ENCODE measurements around the gene BDKRB1.

GRCh38 chr14:96261772-96262655, 6.0 kb downstream of the BDKRB1 start:
- TF ChIP-seq NRF1 (conservative IDR thresholded peaks at IDR 0.05; ENCODE audit: low read depth, low read length): no peak
- no peak for TF ChIP-seq CTCF (IDR thresholded peaks at IDR 0.05 in 2 of 3, conservative IDR thresholded peaks at IDR 0.05 in 1 of 3; ENCODE audit: control insufficient read depth in 2 of 3, extremely low read depth in 1 of 3, insufficient read depth in 1 of 3, low read depth in 3 of 3, low read length in 3 of 3)
- no peak for TF ChIP-seq NR2C2 (IDR thresholded peaks at IDR 0.05; ENCODE audit: borderline replicate concordance, control insufficient read depth, insufficient read length, low read depth)
- no peak for TF ChIP-seq YY1 (IDR thresholded peaks at IDR 0.05; ENCODE audit: low read depth, low read length)
- TF ChIP-seq HDAC2 (IDR thresholded peaks at IDR 0.05): no peak
- TF ChIP-seq ATF7 (IDR thresholded peaks at IDR 0.05; ENCODE audit: low read depth): no peak
- TF ChIP-seq ASH2L (IDR thresholded peaks at IDR 0.05; ENCODE audit: borderline replicate concordance, low read depth): no peak
- no peak for TF ChIP-seq MYB (IDR thresholded peaks at IDR 0.05; ENCODE audit: borderline replicate concordance, low read depth, low read length)
- TF ChIP-seq RAD21 (IDR thresholded peaks at IDR 0.05; ENCODE audit: insufficient read depth, low read depth, low read length): no peak
- TF ChIP-seq SMAD1 (IDR thresholded peaks at IDR 0.05; ENCODE audit: low read depth, partially characterized antibody): no peak
- TF ChIP-seq SIN3A (IDR thresholded peaks at IDR 0.05; ENCODE audit: low read depth, low read length): no peak
